ENCODE results near the gene SS18L1.
A peak's percentile ranks its signal among the peaks of the same experiment; 100 is the strongest.

Gene SS18L1

GRCh38 chr20:62150310-62150575 is 6.7 kb downstream of the SS18L1 start:
- TF ChIP-seq CTCF (IDR thresholded peaks at IDR 0.05; ENCODE audit: insufficient read depth, low read depth, low read length, missing control alignments) = no peak
- DNase-seq (ENCODE audit: low read depth) = no peak
- H3K4me3 ChIP-seq (ENCODE audit: low read depth, low read length) = no peak overlapping the region

GRCh38 chr20:62151225-62151624 is 7.7 kb downstream of the SS18L1 start:
- DNase-seq (ENCODE audit: low read depth) = no peak
- no peak for TF ChIP-seq CTCF (IDR thresholded peaks at IDR 0.05; ENCODE audit: insufficient read depth, low read depth, low read length, missing control alignments)
- no peak overlapping the region for H3K4me3 ChIP-seq (ENCODE audit: low read depth, low read length)

- DNase-seq (ENCODE audit: low read depth) = no peak
- TF ChIP-seq CTCF (IDR thresholded peaks at IDR 0.05; ENCODE audit: insufficient read depth, low read depth, low read length, missing control alignments) = no peak
- H3K4me3 ChIP-seq (ENCODE audit: low read depth, low read length) = no peak overlapping the region
Observed at GRCh38 chr20:62151835-62152364, 8.3 kb downstream of the SS18L1 start.

- H3K4me3 ChIP-seq (ENCODE audit: low read depth, low read length) = no peak overlapping the region
- DNase-seq (ENCODE audit: low read depth) = no peak
- no peak for TF ChIP-seq CTCF (IDR thresholded peaks at IDR 0.05; ENCODE audit: insufficient read depth, low read depth, low read length, missing control alignments)
Observed at GRCh38 chr20:62155428-62156253, 12.1 kb downstream of the SS18L1 start.

GRCh38 chr20:62156254-62156556 is 12.6 kb downstream of the SS18L1 start:
- H3K4me3 ChIP-seq (ENCODE audit: low read depth, low read length) = no peak overlapping the region
- no peak for TF ChIP-seq CTCF (IDR thresholded peaks at IDR 0.05; ENCODE audit: insufficient read depth, low read depth, low read length, missing control alignments)
- DNase-seq (ENCODE audit: low read depth) = no peak

GRCh38 chr20:62156592-62157386 is 13.2 kb downstream of the SS18L1 start:
- peak; percentile 64 for DNase-seq (ENCODE audit: low read depth)
- H3K4me3 ChIP-seq (ENCODE audit: low read depth, low read length) = no peak overlapping the region
- TF ChIP-seq CTCF (IDR thresholded peaks at IDR 0.05; ENCODE audit: insufficient read depth, low read depth, low read length, missing control alignments) = peak; percentile 70

Data from GM12865 (cell line).